Nephron progenitor cell (in vitro differentiated cells): ENCODE measurements around the gene UBR2.

ENCODE experiments used
- DNase-seq: peaks from one replicate; pipeline ENCODE4 v3.0.0; 2021
- H3K27ac Mint-ChIP-seq: 2 replicates; pipeline ENCODE4 v1.8.0; 2021; ENCODE audit warnings: mild to moderate bottlenecking, moderate library complexity, mixed read lengths
- H3K27me3 Mint-ChIP-seq: 2 replicates; pipeline ENCODE4 v1.8.0; 2021; ENCODE audit warnings: mild to moderate bottlenecking, low read depth, mixed read lengths; ENCODE audit not compliant: poor library complexity
- H3K36me3 Mint-ChIP-seq: 2 replicates; pipeline ENCODE4 v1.8.0; 2021; ENCODE audit warnings: low read depth, mixed read lengths
- H3K4me1 Mint-ChIP-seq: 2 replicates; pipeline ENCODE4 v1.8.0; 2021; ENCODE audit warnings: mixed read lengths
- H3K4me3 Mint-ChIP-seq: 2 replicates; pipeline ENCODE4 v1.8.0; 2021; ENCODE audit warnings: mild to moderate bottlenecking, moderate library complexity, mixed read lengths
- H3K9me3 Mint-ChIP-seq: 2 replicates; pipeline ENCODE4 v1.8.0; 2021; ENCODE audit warnings: mild to moderate bottlenecking, moderate library complexity, mixed read lengths
- CTCF ChIP-seq: fragments of 200-600 bp; sonication (generic); IDR thresholded peaks from 2 replicates; pipeline ENCODE4 v1.5.0; 2021; ENCODE audit warnings: antibody characterized with exemption

The UBR2 gene

GRCh38 chr6:42692137-42692911 lies 128.5 kb downstream of the UBR2 start:
- H3K36me3 Mint-ChIP-seq = peaks cover 53% of the 10 kb centered on the region
- H3K27me3 Mint-ChIP-seq = no peaks in the 10 kb centered on the region
- H3K4me3 Mint-ChIP-seq = no peak overlapping the region
- no peak for TF ChIP-seq CTCF
- H3K4me1 Mint-ChIP-seq = no peaks in the 10 kb centered on the region
- H3K9me3 Mint-ChIP-seq = peaks cover 7% of the 10 kb centered on the region
- no peak overlapping the region for H3K27ac Mint-ChIP-seq
- DNase-seq = no peak

- DNase-seq = no peak
- H3K36me3 Mint-ChIP-seq = peaks cover 38% of the 10 kb centered on the region
- H3K9me3 Mint-ChIP-seq = no peaks in the 10 kb centered on the region
- no peak overlapping the region for H3K4me3 Mint-ChIP-seq
- peak overlapping the region; percentile 36 for H3K27ac Mint-ChIP-seq
- H3K27me3 Mint-ChIP-seq = no peaks in the 10 kb centered on the region
- TF ChIP-seq CTCF = no peak
- no peaks in the 10 kb centered on the region for H3K4me1 Mint-ChIP-seq
These were observed 130.0 kb downstream of the UBR2 start for GRCh38 chr6:42693725-42694323.

- Mint-ChIP-seq H3K36me3 (peaks cover 32% of the 10 kb centered on the region), H3K4me3 (no peak overlapping the region), H3K9me3 (no peaks in the 10 kb centered on the region), H3K4me1 (no peaks in the 10 kb centered on the region), H3K27ac (no peak overlapping the region), H3K27me3 (no peaks in the 10 kb centered on the region)
- TF ChIP-seq CTCF = no peak
- no peak for DNase-seq
These were observed 130.8 kb downstream of the UBR2 start for GRCh38 chr6:42694586-42694985.

GRCh38 chr6:42696526-42697267 lies 132.9 kb downstream of the UBR2 start:
- Mint-ChIP-seq H3K27ac (no peak overlapping the region), H3K9me3 (no peaks in the 10 kb centered on the region), H3K4me1 (peaks cover 6% of the 10 kb centered on the region), H3K36me3 (peaks cover 13% of the 10 kb centered on the region), H3K4me3 (no peak overlapping the region), H3K27me3 (peaks cover 3% of the 10 kb centered on the region)
- no peak for DNase-seq
- no peak for TF ChIP-seq CTCF

- no peaks in the 10 kb centered on the region for H3K9me3 Mint-ChIP-seq
- no peak for TF ChIP-seq CTCF
These were observed 133.4 kb downstream of the UBR2 start for GRCh38 chr6:42697268-42697655.

More at GRCh38 chr6:42697268-42697655, 133.4 kb downstream of the UBR2 start:
- DNase-seq = no peak
- peaks cover 3% of the 10 kb centered on the region for H3K27me3 Mint-ChIP-seq
- H3K4me3 Mint-ChIP-seq = no peak overlapping the region
- peaks cover 13% of the 10 kb centered on the region for H3K36me3 Mint-ChIP-seq
- H3K27ac Mint-ChIP-seq = no peak overlapping the region
- H3K4me1 Mint-ChIP-seq = peaks cover 6% of the 10 kb centered on the region
